Nephron (organoid): ENCODE data around the gene GALNT9.

Experiments
- H3K27ac Mint-ChIP-seq, 3 experiments: 2 replicates each; pipeline ENCODE4 v1.8.0; 2020; ENCODE audit warnings: mixed read lengths in 3 of 3, mild to moderate bottlenecking in 2 of 3, moderate library complexity in 1 of 3
- H3K27me3 Mint-ChIP-seq: 2 replicates; pipeline ENCODE4 v1.8.0; 2021; ENCODE audit warnings: low read depth, mild to moderate bottlenecking, moderate library complexity, mixed read lengths
- H3K36me3 Mint-ChIP-seq: 2 replicates; pipeline ENCODE4 v1.8.0; 2020; ENCODE audit warnings: low read depth, mixed read lengths
- H3K4me1 Mint-ChIP-seq: 2 replicates; pipeline ENCODE4 v1.8.0; 2020; ENCODE audit warnings: mixed read lengths
- H3K4me3 Mint-ChIP-seq, 3 experiments: 2 replicates each; pipeline ENCODE4 v1.8.0; 2020; ENCODE audit warnings: mild to moderate bottlenecking in 3 of 3, mixed read lengths in 3 of 3, moderate library complexity in 2 of 3
- H3K9me3 Mint-ChIP-seq: 2 replicates; pipeline ENCODE4 v1.8.0; 2020; ENCODE audit warnings: mixed read lengths
- CTCF ChIP-seq, 3 experiments: fragments of 200-600 bp; sonication (generic); IDR thresholded peaks; one replicate each; pipeline ENCODE4 v1.5.0; 2021; ENCODE audit warnings: antibody characterized with exemption in 3 of 3; ENCODE audit not compliant: unreplicated experiment in 3 of 3

The GALNT9 gene

DNA sequence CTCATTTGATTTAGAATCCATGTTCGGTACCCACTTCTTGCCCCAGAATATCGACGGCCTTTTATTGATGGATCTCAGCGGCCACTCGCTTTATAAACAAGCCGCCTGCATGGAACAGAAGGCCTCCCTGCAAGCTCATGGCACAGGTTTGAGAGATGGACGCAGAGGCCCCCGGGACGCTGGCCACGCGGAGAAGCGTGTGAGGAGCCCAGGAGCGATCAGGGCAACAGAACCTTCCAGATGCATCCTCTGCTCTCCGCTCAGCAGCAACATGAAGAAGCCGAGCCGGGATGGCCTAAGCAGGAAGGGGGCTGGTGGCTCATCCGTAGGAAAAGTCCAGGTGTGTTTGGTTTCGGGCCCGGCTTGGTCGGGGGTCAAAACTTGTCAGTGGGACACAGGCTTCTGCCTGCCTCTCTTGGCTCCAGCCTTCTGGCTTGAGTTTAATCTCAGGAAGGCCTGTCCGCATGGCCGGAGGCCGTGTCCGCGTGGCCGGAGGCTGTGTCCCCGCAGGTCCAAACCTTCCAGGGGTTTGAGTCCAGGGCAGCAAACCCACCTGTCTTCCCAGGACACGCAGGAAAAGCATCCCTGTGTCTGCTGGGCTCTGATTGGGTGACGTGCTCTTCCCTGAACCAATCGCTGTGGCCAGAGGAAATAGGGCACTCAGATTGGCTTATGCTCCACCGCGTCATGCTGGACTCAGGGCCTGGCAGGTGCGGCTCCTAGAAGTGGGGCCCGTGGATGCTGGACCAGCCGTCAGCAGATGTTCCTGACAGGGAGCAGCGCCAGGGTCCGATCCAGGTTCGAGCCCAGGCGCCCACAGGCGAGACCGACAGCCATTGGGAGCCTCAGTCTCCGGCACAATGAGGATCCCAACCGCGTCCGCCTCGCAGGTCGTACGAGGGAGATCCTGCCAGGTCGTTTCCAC is 65.0 kb downstream of the GALNT9 start:
- no peak overlapping the region for H3K27ac Mint-ChIP-seq
- H3K27me3 Mint-ChIP-seq, result peaks cover 24% of the 10 kb centered on the region
- no peak overlapping the region for H3K4me3 Mint-ChIP-seq
- no peaks in the 10 kb centered on the region for H3K36me3 Mint-ChIP-seq
- peaks cover 7% of the 10 kb centered on the region for H3K4me1 Mint-ChIP-seq
- no peaks in the 10 kb centered on the region for H3K9me3 Mint-ChIP-seq
- no peak for TF ChIP-seq CTCF (IDR thresholded peaks at IDR 0.05; ENCODE audit: unreplicated experiment in 3 of 3)

- peaks cover 27% of the 10 kb centered on the region for H3K27me3 Mint-ChIP-seq
- no peak for TF ChIP-seq CTCF (IDR thresholded peaks at IDR 0.05; ENCODE audit: unreplicated experiment in 3 of 3)
- no peak overlapping the region for H3K27ac Mint-ChIP-seq
Observed at GRCh38 chr12:132263451-132264049, 65.8 kb downstream of the GALNT9 start.

DNA sequence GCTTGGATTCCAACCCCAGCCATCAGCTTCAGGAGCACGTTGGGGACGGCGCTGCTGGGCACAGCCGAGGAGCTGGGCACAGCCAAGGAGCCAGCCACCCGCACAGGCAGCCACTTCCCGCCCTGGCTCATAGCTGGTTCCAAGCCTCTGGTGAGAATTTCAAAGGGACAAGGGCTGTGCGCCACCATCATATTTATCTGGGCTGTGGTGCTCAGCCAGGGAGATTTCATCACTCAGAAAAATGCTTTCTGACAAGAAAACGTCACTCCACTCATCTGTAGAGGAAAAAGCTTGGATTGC is 66.4 kb downstream of the GALNT9 start:
- H3K27ac Mint-ChIP-seq, result no peak overlapping the region
- H3K27me3 Mint-ChIP-seq, result peaks cover 31% of the 10 kb centered on the region
- no peaks in the 10 kb centered on the region for H3K36me3 Mint-ChIP-seq
- H3K4me3 Mint-ChIP-seq, result no peak overlapping the region
- TF ChIP-seq CTCF (IDR thresholded peaks at IDR 0.05; ENCODE audit: unreplicated experiment in 3 of 3), result no peak
- H3K4me1 Mint-ChIP-seq, result peaks cover 4% of the 10 kb centered on the region
- H3K9me3 Mint-ChIP-seq, result no peaks in the 10 kb centered on the region

More at GRCh38 chr12:132263451-132264049, 65.8 kb downstream of the GALNT9 start:
- Mint-ChIP-seq H3K36me3 (no peaks in the 10 kb centered on the region), H3K4me1 (peaks cover 4% of the 10 kb centered on the region), H3K9me3 (no peaks in the 10 kb centered on the region), H3K4me3 (no peak overlapping the region)

DNA sequence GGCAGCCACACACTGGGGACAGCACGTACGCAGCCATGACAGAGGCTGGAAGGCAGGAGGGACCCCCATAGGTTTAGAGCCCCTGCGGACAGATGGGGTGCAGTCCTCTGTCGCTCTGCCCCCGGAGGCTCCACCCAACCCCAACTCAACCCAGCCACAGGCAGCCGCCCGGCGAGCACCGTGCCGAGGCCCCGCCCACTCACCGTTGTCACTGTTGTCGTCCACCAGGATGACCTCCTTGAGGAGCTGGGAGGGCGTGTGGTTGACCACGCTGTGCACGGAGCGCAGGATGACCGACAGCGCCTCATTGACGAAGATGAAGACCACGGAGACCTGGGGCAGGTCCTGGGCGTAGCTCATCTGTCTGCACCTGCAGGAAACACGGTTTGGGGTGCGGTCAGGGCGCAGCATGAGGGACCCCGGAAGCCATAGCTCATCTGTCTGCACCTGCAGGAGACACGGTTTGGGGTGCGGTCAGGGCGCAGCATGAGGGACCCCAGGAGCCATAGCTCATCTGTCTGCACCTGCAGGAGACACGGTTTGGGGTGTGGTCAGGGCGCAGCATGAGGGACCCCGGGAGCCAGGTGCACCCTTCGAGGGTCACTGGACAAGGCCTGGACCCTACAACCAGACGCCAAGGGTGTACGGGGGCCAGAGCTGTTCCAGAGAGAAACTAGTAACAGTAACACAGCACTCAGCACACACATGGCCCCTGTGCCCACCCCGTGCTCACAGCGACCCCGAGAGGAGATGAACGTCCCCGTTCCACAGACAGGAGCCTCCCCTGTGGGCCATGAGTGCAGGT is 66.9 kb downstream of the GALNT9 start:
- Mint-ChIP-seq H3K27ac (no peak overlapping the region), H3K4me1 (peaks cover 4% of the 10 kb centered on the region), H3K4me3 (no peak overlapping the region), H3K36me3 (no peaks in the 10 kb centered on the region), H3K9me3 (no peaks in the 10 kb centered on the region), H3K27me3 (peaks cover 31% of the 10 kb centered on the region)
- no peak for TF ChIP-seq CTCF (IDR thresholded peaks at IDR 0.05; ENCODE audit: unreplicated experiment in 3 of 3)

DNA sequence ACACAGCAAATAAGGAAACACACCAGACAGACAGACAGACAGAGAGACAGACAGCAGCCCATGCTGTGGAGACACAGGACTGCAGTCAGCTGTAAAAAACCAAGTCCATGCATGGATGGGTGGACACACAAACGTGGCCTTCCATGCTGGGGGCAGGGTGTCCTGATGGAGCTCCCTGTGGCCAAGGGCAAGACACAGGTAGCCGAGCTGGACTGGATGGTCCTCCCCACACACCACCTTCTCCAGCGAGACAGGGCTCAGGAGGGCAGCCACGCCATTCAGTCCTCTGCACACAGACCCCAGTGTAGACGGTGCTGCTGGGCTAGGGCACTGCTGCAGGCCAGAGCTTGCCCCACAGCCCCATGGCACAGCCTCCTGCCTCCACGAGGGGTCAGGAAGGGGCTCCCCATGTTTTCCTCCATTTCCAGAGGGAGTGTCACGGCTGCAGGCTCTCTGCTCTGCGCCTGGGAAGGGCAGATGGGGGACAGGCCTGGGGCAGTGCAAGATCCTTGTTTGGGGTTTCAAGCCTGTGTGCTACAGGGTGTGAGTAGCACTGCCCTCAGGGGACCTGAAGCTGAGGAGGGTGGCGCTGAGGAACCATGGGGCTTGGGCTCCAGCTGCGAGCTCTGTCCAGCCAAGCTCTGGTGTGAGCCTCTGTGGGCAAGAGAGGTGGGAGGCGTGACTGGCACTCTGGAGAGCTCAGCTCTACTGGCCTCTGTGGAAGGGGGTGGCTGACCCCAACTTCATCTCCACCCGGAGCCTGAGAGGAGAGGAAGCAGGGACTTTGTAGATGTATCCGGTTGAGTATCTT is 67.9 kb downstream of the GALNT9 start:
- no peaks in the 10 kb centered on the region for H3K36me3 Mint-ChIP-seq
- H3K4me1 Mint-ChIP-seq, result peaks cover 4% of the 10 kb centered on the region
- no peak for TF ChIP-seq CTCF (IDR thresholded peaks at IDR 0.05; ENCODE audit: unreplicated experiment in 3 of 3)
- H3K9me3 Mint-ChIP-seq, result no peaks in the 10 kb centered on the region
- no peak overlapping the region for H3K27ac Mint-ChIP-seq
- no peak overlapping the region for H3K4me3 Mint-ChIP-seq
- peaks cover 38% of the 10 kb centered on the region for H3K27me3 Mint-ChIP-seq
